HepG2 (cell line): Measurements from ENCODE around the gene SRCAP. TPM values are rescaled to one million over a fixed set of nuclear protein-coding genes. Genes with fewer than 3 reads are reported as not detected.

Experiments used
- AGO2 ChIP-seq: fragments of 200-400 bp; formaldehyde crosslinking; optimal IDR thresholded peaks from 2 replicates; pipeline ENCODE3; 2017; ENCODE audit warnings: mild to moderate bottlenecking, low read depth, low read length, moderate library complexity
- ATAD3A ChIP-seq: sonication (generic); formaldehyde crosslinking; IDR thresholded peaks from 2 replicates; pipeline ENCODE4 v1.4.0; 2020; ENCODE audit warnings: missing genetic modification reagents
- DNMT3B ChIP-seq: conservative IDR thresholded peaks from 2 replicates; pipeline ENCODE4 v1.6.1; 2016; ENCODE audit warnings: missing biosample characterization, control low read depth
- HNRNPL ChIP-seq: fragments of 200-400 bp; formaldehyde crosslinking; IDR thresholded peaks from 2 replicates; pipeline ENCODE4 v1.6.1; 2017; ENCODE audit warnings: mild to moderate bottlenecking, low read depth, low read length
- KAT7 ChIP-seq: IDR thresholded peaks from 2 replicates; pipeline ENCODE4 v1.6.1; 2018; ENCODE audit warnings: borderline replicate concordance, missing compliant biosample characterization
- KMT2A ChIP-seq: sonication (generic); formaldehyde crosslinking; IDR thresholded peaks from 2 replicates; pipeline ENCODE4 v1.4.0; 2020; ENCODE audit warnings: missing genetic modification reagents
- NAIF1 ChIP-seq: sonication (generic); formaldehyde crosslinking; IDR thresholded peaks from 2 replicates; pipeline ENCODE4 v1.5.0; 2020; ENCODE audit warnings: mild to moderate bottlenecking, missing genetic modification reagents, borderline replicate concordance
- NPAS2 ChIP-seq: sonication (generic); formaldehyde crosslinking; IDR thresholded peaks from 2 replicates; pipeline ENCODE4 v1.8.0; 2022; ENCODE audit warnings: mild to moderate bottlenecking, missing genetic modification reagents, borderline replicate concordance
- PHF21A ChIP-seq: sonication (generic); formaldehyde crosslinking; IDR thresholded peaks from 2 replicates; pipeline ENCODE4 v1.5.0; 2020; ENCODE audit warnings: mild to moderate bottlenecking, missing genetic modification reagents
- PRPF4 ChIP-seq: fragments of 200-400 bp; formaldehyde crosslinking; IDR thresholded peaks from 2 replicates; pipeline ENCODE4 v1.6.1; 2016; ENCODE audit warnings: low read length, low read depth; ENCODE audit not compliant: poor library complexity, severe bottlenecking
- RELA ChIP-seq: sonication (generic); formaldehyde crosslinking; IDR thresholded peaks from 2 replicates; pipeline ENCODE4 v1.4.0; 2020; ENCODE audit warnings: missing genetic modification reagents
- SP1 ChIP-seq, 2 experiments: fragments of 450-650 bp in 1 of 2; sonication (generic) in 1 of 2; formaldehyde crosslinking in 1 of 2; IDR thresholded peaks; 2 replicates each; pipeline versions ENCODE4 v1.4.0 to v1.6.1; 2016 to 2020; ENCODE audit warnings: missing genetic modification reagents in 1 of 2
- TRAFD1 ChIP-seq: sonication (generic); formaldehyde crosslinking; IDR thresholded peaks from 2 replicates; pipeline ENCODE4 v1.5.1; 2020; ENCODE audit warnings: missing genetic modification reagents, mild to moderate bottlenecking, borderline replicate concordance
- TRIM22 ChIP-seq: fragments of 450-650 bp; IDR thresholded peaks from 2 replicates; pipeline ENCODE4 v1.6.1; 2017
- ZBTB42 ChIP-seq: sonication (generic); formaldehyde crosslinking; IDR thresholded peaks from 2 replicates; pipeline ENCODE4 v1.5.0; 2020; ENCODE audit warnings: mild to moderate bottlenecking, missing genetic modification reagents
- ZFAT ChIP-seq: sonication (generic); formaldehyde crosslinking; conservative IDR thresholded peaks from 2 replicates; pipeline ENCODE4 v1.8.1; 2023; ENCODE audit warnings: missing genetic modification reagents, inconsistent platforms
- ZFP41 ChIP-seq: sonication (generic); formaldehyde crosslinking; IDR thresholded peaks from 2 replicates; pipeline ENCODE4 v1.4.0; 2020; ENCODE audit warnings: mild to moderate bottlenecking, missing genetic modification reagents, borderline replicate concordance
- ZFP90 ChIP-seq: sonication (generic); formaldehyde crosslinking; IDR thresholded peaks from 2 replicates; pipeline ENCODE4 v1.8.0; 2022; ENCODE audit warnings: missing genetic modification reagents, mild to moderate bottlenecking, inconsistent platforms, borderline replicate concordance
- ZNF282 ChIP-seq: fragments of 450-650 bp; IDR thresholded peaks from 2 replicates; pipeline ENCODE4 v1.6.1; 2018; ENCODE audit not compliant: partially characterized antibody
- ZNF292 ChIP-seq: sonication (generic); formaldehyde crosslinking; IDR thresholded peaks from 2 replicates; pipeline ENCODE4 v1.8.1; 2022; ENCODE audit warnings: mild to moderate bottlenecking, low read depth, missing genetic modification reagents, borderline replicate concordance
- ZNF576 ChIP-seq: sonication (generic); formaldehyde crosslinking; IDR thresholded peaks from 2 replicates; pipeline ENCODE4 v1.4.0; 2020; ENCODE audit warnings: mild to moderate bottlenecking, missing genetic modification reagents
- ZNF678 ChIP-seq: sonication (generic); formaldehyde crosslinking; IDR thresholded peaks from 2 replicates; pipeline ENCODE4 v1.4.0; 2020; ENCODE audit warnings: mild to moderate bottlenecking, missing genetic modification reagents
- ZNF709 ChIP-seq: sonication (generic); formaldehyde crosslinking; IDR thresholded peaks from 2 replicates; pipeline ENCODE4 v1.5.0; 2020; ENCODE audit warnings: mild to moderate bottlenecking, missing genetic modification reagents
- polyA plus RNA-seq, 8 experiments: library from polyadenylated mRNA; depleted of rRNA in 3 of 8; stranded (reverse) in 7 of 8; unstranded in 1 of 8; fragments of >200 nt; fragmentation: Illumina TruSeq in 4 of 8; extraction: Trizol in 4 of 8; gene quantifications; 2 replicates each; pipeline versions ENCODE4 v1.2.1 to v1.2.3, GENCODE V29; 2011 to 2016; ENCODE audit warnings: low read depth in 4 of 8, missing spikeins in 1 of 8, mixed read lengths in 1 of 8; ENCODE audit not compliant: insufficient read depth in 1 of 8
- total RNA-seq, 5 experiments: library from RNA; depleted of rRNA; stranded (reverse); fragments of >200 nt; fragmentation: Illumina TruSeq; extraction: Trizol; gene quantifications; 2 replicates each; pipeline ENCODE4 v1.2.3, GENCODE V29; 2016; ENCODE audit warnings: low read depth in 1 of 5

Gene SRCAP
- total and polyA plus RNA-seq, 2 of the 13 experiments (the other 11 are each of a cell fraction or from before 2014, with no cell fraction given) = 4.9 to 9.0 TPM

GRCh38 chr16:30651124-30652004, 47.6 kb upstream of the SRCAP start (continued):
- TF ChIP-seq TRAFD1 (CRISPR knock-in tag) (no peak), SP1 (IDR thresholded peaks at IDR 0.05) (no peak), SP1 (CRISPR knock-in tag; IDR thresholded peaks at IDR 0.05) (no peak), KMT2A (CRISPR knock-in tag) (peak; percentile 74; the same call in 1 of the 2 replicates), AGO2 (peak; percentile 53), ZFP41 (CRISPR knock-in tag) (no peak), ZBTB42 (0 out of 2 replicates have a peak, but pooled peaks have one; percentile 17), ZNF282 (no peak), ATAD3A (no peak), NPAS2 (CRISPR knock-in tag) (no peak), RELA (CRISPR knock-in tag) (no peak), ZNF709 (peak; percentile 85; the same call in 1 of the 2 replicates), ZFP90 (no peak), KAT7 (CRISPR knock-in tag) (peak; percentile 63; the same call in 1 of the 2 replicates), PHF21A (0 out of 2 replicates have a peak, but pooled peaks have one; percentile 17), PRPF4 (no peak), ZFAT (no peak), HNRNPL (0 out of 2 replicates have a peak, but pooled peaks have one; percentile 67), ZNF292 (no peak), ZNF678 (CRISPR knock-in tag) (no peak), ZNF576 (CRISPR knock-in tag) (no peak), TRIM22 (no peak), NAIF1 (CRISPR knock-in tag) (0 out of 2 replicates have a peak, but pooled peaks have one; percentile 8), DNMT3B (CRISPR knock-in tag) (no peak)
- TF ChIP-seq, all 625 proteins: peak for 147
